ENCODE results near the gene DPP8. TPM values are rescaled to one million over a fixed set of nuclear protein-coding genes. Genes with fewer than 3 reads are reported as not detected.

DPP8 gene
- total RNA-seq, 4 donors from 2014 or later = 33.1 to 52.5 (median 40.5) TPM

- TF ChIP-seq CTCF (IDR thresholded peaks at IDR 0.05; ENCODE audit: low read depth) = no peak
Measured at GRCh38 chr15:65476903-65477302, 40.6 kb downstream of the DPP8 start.

- no peak for TF ChIP-seq CTCF (IDR thresholded peaks at IDR 0.05; ENCODE audit: low read depth)
Measured at GRCh38 chr15:65470866-65471265, 46.6 kb downstream of the DPP8 start.

GRCh38 chr15:65468229-65468909, 49.1 kb downstream of the DPP8 start:
- TF ChIP-seq CTCF (IDR thresholded peaks at IDR 0.05; ENCODE audit: low read depth) = no peak

- no peak for TF ChIP-seq CTCF (IDR thresholded peaks at IDR 0.05; ENCODE audit: low read depth)
Measured at GRCh38 chr15:65466901-65467300, 50.6 kb downstream of the DPP8 start.

GRCh38 chr15:65460741-65461347, 56.6 kb downstream of the DPP8 start:
- no peak for TF ChIP-seq CTCF (IDR thresholded peaks at IDR 0.05; ENCODE audit: low read depth)

GRCh38 chr15:65451989-65452388, 65.5 kb downstream of the DPP8 start:
- TF ChIP-seq CTCF (IDR thresholded peaks at IDR 0.05; ENCODE audit: low read depth) = no peak

- TF ChIP-seq CTCF (IDR thresholded peaks at IDR 0.05; ENCODE audit: low read depth) = no peak
Measured at GRCh38 chr15:65450556-65450955, 66.9 kb downstream of the DPP8 start.
